Activated B cell treated with CpG ODN at 0.5 μM for 24 hours (primary cell): ENCODE data around the gene MYLK3. TPM values are rescaled to one million over a fixed set of nuclear protein-coding genes. Genes with fewer than 3 reads are reported as not detected.

ENCODE experiments used
- ATAC-seq: fragments of 200-7000 bp; cut with Tn5 transposase; one replicate; pipeline ENCODE4 v1.10.0; 2021; ENCODE audit warnings: low read depth, mild to moderate bottlenecking, moderate library complexity
- CTCF ChIA-PET: fragments of 350-600 bp; sonication (Branson Sonifier 250); formaldehyde crosslinking; loops from one replicate; lab custom pipeline; 2021; ENCODE audit warnings: antibody characterized with exemption; lab: Charles Lee
- POLR2A ChIA-PET: fragments of 350-600 bp; sonication (Branson Sonifier 250); formaldehyde crosslinking; loops from one replicate; lab custom pipeline; 2021; ENCODE audit warnings: antibody characterized with exemption; lab: Charles Lee
- DNase-seq: peaks from one replicate; pipeline ENCODE4 v3.0.0; 2022
- H3K27ac Mint-ChIP-seq: one replicate; pipeline ENCODE4 v1.8.0; 2020; ENCODE audit warnings: mixed read lengths
- H3K27me3 Mint-ChIP-seq: one replicate; pipeline ENCODE4 v1.8.0; 2021; ENCODE audit warnings: mixed read lengths
- H3K36me3 Mint-ChIP-seq: one replicate; pipeline ENCODE4 v1.8.0; 2021; ENCODE audit warnings: low read depth, mixed read lengths
- H3K4me1 Mint-ChIP-seq: one replicate; pipeline ENCODE4 v1.8.0; 2021; ENCODE audit warnings: mixed read lengths
- H3K4me3 Mint-ChIP-seq: one replicate; pipeline ENCODE4 v1.8.0; 2020; ENCODE audit warnings: mild to moderate bottlenecking, mixed read lengths
- H3K9me3 Mint-ChIP-seq: one replicate; pipeline ENCODE4 v1.8.0; 2020; ENCODE audit warnings: mixed read lengths
- intact Hi-C: fragments of 100-400 bp; cut with micrococcal nuclease; formaldehyde crosslinking; loops from one replicate; pipeline ENCODE4 v1.15.1; 2024
- total RNA-seq: library from RNA; stranded (reverse); gene quantifications from 2 replicates; pipeline ENCODE4 v1.2.3, GENCODE V29; 2022
- TF ChIP-seq, protein P1 (sequence below): fragments of 200-600 bp; IDR thresholded peaks from one replicate; pipeline ENCODE4 v1.8.0; 2022; ENCODE audit warnings: antibody characterized with exemption, mild to moderate bottlenecking

MYLK3 gene
- total RNA-seq, 1 donor from 2014 or later, result 0.55 TPM

DNA sequence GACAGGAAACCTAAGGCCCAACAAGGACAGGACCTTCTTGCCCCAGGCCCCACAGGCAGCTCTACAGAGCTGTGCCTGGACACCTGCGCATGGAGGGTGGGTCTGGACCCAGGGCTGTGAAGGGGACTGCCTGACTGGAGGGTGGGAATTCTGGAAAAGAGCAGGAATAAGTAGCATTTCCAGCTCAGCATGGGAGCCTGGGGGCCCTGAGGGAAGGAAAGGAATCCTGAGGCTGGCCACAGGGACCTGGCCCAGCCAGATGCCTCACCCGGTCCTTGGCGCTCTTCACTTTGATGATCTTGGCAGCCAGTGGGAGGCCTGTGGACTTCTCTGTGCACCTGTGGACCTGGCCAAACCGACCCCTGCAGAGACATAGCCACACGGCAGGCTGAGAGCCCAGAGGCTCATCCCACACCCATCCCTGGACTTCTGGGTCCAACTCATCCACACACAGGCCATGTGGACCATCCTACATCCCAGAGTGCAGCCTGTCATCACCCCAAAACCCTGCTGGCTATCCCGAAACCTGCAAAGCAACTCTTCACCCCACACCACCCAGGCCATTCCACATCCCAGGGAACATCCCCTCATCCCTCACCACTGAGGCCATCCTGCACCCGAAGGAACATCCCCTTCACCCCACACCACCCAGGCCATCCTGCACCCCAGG lies 18.7 kb downstream of the MYLK3 start:
- TF ChIP-seq, protein P1, sequence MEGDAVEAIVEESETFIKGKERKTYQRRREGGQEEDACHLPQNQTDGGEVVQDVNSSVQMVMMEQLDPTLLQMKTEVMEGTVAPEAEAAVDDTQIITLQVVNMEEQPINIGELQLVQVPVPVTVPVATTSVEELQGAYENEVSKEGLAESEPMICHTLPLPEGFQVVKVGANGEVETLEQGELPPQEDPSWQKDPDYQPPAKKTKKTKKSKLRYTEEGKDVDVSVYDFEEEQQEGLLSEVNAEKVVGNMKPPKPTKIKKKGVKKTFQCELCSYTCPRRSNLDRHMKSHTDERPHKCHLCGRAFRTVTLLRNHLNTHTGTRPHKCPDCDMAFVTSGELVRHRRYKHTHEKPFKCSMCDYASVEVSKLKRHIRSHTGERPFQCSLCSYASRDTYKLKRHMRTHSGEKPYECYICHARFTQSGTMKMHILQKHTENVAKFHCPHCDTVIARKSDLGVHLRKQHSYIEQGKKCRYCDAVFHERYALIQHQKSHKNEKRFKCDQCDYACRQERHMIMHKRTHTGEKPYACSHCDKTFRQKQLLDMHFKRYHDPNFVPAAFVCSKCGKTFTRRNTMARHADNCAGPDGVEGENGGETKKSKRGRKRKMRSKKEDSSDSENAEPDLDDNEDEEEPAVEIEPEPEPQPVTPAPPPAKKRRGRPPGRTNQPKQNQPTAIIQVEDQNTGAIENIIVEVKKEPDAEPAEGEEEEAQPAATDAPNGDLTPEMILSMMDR, result no peak
- Mint-ChIP-seq H3K36me3 (peaks cover 4% of the 10 kb centered on the region), H3K9me3 (peaks cover 8% of the 10 kb centered on the region), H3K4me1 (no peaks in the 10 kb centered on the region), H3K27ac (no peak overlapping the region), H3K27me3 (no peaks in the 10 kb centered on the region), H3K4me3 (no peak overlapping the region)
- intact Hi-C loops, result no loop called here
- CTCF ChIA-PET, result no interaction called here
- no peak for ATAC-seq
- DNase-seq, result no peak
- POLR2A ChIA-PET, result no interaction called here

DNA sequence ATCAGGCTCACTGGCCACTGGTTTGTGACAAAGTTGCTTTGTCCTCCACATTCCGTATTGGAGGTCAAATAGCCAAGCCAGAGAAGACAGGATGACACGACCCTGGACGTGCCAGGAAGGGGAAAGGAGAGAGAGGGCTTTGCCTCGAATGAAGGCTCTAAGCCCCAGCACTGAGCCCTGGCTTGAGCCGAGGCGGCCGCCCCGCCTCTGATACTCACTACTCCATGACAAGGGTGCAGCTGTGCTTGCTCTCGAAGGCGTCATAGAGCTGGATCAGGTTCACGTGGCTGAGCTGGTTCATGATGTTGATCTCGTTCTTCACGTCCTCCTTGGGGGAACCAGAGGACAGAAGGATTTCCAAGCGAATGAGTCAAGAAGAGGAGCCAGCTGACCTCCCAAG lies 19.3 kb downstream of the MYLK3 start:
- Mint-ChIP-seq H3K27ac (no peak overlapping the region), H3K27me3 (no peaks in the 10 kb centered on the region), H3K4me1 (no peaks in the 10 kb centered on the region), H3K9me3 (peaks cover 8% of the 10 kb centered on the region), H3K36me3 (peaks cover 4% of the 10 kb centered on the region), H3K4me3 (no peak overlapping the region)
- intact Hi-C loops, result no loop called here
- ChIA-PET CTCF (no interaction called here), POLR2A (no interaction called here)
- ATAC-seq, result no peak
- DNase-seq, result no peak
- TF ChIP-seq, protein P1, result no peak

DNA sequence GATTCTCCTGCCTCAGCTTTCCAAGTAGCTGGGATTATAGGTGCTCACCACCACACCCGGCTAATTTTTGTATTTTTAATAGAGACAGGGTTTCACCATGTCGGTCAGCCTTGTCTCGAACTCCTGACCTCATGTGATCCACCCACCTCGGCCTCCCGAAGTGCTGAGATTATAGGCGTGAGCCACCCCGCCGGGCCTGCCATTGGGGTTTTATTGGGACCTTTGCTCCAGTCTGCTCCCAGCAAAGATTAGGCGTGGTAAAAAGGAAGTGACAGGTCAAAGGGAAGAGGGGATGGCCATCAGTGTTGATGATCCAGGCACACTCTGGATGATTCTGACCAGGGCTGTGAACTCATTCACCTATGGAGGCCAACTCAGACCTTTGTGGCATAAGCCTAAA lies 20.5 kb downstream of the MYLK3 start:
- TF ChIP-seq, protein P1, result no peak
- Mint-ChIP-seq H3K27ac (no peak overlapping the region), H3K4me3 (no peak overlapping the region), H3K9me3 (peaks cover 8% of the 10 kb centered on the region), H3K36me3 (peaks cover 4% of the 10 kb centered on the region), H3K27me3 (no peaks in the 10 kb centered on the region), H3K4me1 (no peaks in the 10 kb centered on the region)
- ChIA-PET CTCF (no interaction called here), POLR2A (no interaction called here)
- DNase-seq (no peak), ATAC-seq (no peak)
- intact Hi-C loops, result no loop called here

DNA sequence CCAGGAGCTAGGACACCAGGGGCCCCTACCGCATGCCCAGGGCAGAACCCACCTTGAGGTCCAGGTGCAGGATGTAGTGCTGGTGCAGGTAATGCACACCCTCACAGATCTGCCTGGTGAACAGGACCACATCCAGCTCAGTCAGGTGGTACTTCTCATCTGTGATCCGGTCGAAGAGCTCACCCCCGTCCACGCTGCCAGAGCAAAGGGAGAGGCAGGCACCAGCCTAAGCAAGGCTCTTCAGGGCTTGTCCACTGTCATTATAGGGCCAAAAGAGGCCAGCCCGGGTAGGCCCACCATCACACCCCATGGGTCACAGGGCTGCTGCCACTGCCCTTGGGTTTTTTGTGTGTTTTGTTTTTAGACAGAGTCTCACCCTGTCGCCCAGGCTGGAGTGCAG lies 21.0 kb downstream of the MYLK3 start:
- peaks cover 4% of the 10 kb centered on the region for H3K36me3 Mint-ChIP-seq
- no peaks in the 10 kb centered on the region for H3K4me1 Mint-ChIP-seq
- peaks cover 8% of the 10 kb centered on the region for H3K9me3 Mint-ChIP-seq
- POLR2A ChIA-PET, result no interaction called here
- no peak overlapping the region for H3K27ac Mint-ChIP-seq
- no peak overlapping the region for H3K4me3 Mint-ChIP-seq
- no peak for DNase-seq
- no peak for ATAC-seq
- intact Hi-C loops, result no loop called here
- TF ChIP-seq, protein P1, result no peak
- H3K27me3 Mint-ChIP-seq, result no peaks in the 10 kb centered on the region
- CTCF ChIA-PET, result no interaction called here

DNA sequence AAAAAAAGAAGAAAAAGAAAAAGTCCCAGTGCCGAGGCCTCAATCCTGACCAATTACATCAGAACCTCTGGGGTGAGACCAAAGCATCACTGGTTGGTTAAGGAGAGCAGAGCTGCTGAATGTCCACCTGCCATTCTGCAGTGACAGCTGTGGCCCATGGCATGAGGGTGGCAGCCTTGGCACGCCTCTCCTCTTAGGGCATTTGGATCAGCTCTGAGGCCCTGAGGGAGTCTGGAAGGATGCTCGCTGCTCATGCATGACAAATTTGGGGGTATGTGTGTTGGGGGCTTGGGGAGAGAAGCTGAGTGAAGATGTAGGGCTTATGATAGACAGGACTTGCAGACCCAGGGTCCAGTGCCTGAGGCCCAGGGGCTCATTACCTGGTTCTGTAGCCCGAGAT lies 26.3 kb downstream of the MYLK3 start:
- Mint-ChIP-seq H3K4me3 (no peak overlapping the region), H3K36me3 (peaks cover 4% of the 10 kb centered on the region), H3K4me1 (no peaks in the 10 kb centered on the region), H3K27ac (no peak overlapping the region), H3K27me3 (no peaks in the 10 kb centered on the region), H3K9me3 (peaks cover 8% of the 10 kb centered on the region)
- intact Hi-C loops, result no loop called here
- ATAC-seq (no peak), DNase-seq (no peak)
- TF ChIP-seq, protein P1, result no peak
- ChIA-PET CTCF (no interaction called here), POLR2A (no interaction called here)
